HG03460 (cell line): Measurements from ENCODE around the gene SHTN1.

Experiments
- ATAC-seq: cut with Tn5 transposase; IDR thresholded peaks from one replicate; pipeline ENCODE4 v1.9.1; 2021; ENCODE audit not compliant: unreplicated experiment

SHTN1 gene

DNA sequence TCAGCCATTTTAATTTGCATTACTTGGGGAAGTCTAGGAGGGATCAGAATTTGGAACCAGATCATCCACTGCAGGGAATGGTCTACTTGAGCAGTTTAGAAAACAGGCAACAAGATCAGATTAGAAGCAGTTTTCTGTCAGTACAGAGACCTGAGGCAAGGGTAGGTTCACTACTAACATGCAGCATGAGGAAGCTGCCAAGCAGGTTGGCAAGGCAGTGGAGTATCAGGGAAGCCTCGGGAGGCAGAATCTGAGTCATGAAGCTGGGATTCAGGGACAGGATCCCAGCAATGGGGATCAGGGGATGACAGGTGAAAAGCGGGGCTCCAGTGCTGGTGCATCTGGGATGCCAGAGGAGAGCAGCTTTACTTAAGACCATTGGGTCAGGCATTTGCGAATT is 127.6 kb downstream of the SHTN1 start:
- no peak for ATAC-seq

DNA sequence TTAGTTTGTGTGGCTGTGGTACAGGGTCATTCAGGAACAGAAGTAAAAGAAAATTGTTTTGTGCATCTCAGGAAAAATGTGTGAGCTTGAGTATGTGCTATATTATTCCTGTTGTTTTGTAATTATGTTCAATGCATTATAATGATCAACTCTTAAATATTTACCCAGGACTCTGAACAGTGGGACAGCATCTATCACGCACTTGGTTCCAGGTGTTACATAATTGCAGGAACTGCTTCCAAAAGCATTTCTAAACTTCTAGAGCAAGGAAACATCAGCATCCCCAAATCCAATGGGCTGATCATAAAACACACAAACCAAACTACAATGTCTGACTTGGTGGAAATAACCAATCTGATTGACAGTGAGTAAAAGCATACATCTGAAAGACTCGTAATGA is 129.1 kb downstream of the SHTN1 start:
- ATAC-seq, result no peak

DNA sequence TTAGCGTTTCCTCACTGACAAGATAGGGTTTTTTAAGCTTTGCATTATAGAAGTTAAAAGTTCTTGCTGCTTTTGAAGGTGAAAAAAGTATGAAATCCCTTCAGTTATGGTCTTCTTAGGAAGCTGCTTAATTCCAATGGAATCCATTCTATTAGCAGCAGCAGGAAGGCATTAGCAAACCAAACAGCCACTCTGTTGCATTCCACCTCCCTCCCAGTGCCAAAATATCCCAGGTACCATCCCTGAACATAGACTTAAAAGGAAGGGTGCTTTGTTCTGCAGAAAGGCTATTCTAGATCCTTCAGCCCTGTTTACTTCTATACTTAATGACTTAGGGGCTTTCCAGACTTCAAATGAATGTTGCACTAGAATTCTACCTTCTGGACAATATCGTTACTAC is 131.9 kb downstream of the SHTN1 start:
- no peak for ATAC-seq

DNA sequence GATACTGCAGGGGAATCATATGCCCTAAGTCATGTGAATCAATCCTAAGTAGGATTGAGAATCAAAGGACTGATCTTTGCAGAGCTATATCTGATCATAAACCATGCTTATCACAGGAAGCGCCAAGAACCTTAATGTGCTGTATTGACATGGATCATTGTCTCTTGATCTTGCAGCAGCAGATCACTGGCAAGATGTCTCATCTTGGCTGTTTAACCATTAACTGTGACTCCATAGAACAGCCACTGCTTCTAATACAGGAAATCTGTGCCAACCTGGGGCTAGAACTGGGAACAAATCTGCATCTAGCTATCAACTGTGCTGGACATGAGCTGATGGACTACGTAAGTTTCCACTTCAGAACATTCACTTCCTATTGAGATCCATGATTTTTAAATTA is 134.0 kb downstream of the SHTN1 start:
- no peak for ATAC-seq

DNA sequence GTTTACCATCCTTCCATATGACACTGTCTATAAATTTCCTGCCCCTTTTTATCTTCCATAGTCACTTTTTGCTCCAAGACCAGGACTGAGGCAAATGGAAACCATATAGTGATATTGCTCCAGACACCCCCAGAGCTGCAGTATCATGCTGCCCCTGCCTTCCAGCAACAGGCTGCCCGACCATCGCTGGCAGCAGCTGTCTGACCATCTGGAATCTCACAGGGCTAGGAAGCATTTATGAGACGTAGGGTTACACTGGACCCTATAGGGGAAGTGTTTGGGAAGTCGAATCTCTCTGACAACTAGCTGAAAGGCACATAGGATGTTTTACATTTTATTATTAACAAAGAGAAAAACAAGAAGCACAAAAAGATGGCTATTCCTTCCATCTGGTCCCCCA is 136.3 kb downstream of the SHTN1 start:
- ATAC-seq, result no peak

DNA sequence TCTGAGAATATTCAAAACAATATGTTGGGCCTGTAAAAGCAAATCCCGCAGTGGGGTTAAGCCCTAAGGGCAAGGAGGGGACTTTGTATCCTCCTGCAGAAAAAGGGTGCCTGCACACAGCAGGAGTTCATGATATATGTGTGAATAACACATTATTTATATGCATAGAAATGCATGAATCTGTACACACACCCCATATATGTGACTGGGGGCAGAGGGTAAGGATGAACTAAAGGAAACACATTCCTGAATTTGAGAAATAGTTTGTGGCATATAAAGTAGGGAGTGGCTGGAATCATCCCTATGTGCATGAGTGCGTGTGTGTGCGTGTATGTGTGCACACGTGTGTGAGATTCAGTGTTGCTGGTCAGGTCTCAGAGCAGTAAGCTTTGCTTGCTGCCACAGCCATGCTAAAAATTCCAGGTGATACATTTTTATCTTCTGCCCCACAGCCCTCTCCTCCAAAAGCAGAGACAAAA is 136.8 kb downstream of the SHTN1 start:
- no peak for ATAC-seq

DNA sequence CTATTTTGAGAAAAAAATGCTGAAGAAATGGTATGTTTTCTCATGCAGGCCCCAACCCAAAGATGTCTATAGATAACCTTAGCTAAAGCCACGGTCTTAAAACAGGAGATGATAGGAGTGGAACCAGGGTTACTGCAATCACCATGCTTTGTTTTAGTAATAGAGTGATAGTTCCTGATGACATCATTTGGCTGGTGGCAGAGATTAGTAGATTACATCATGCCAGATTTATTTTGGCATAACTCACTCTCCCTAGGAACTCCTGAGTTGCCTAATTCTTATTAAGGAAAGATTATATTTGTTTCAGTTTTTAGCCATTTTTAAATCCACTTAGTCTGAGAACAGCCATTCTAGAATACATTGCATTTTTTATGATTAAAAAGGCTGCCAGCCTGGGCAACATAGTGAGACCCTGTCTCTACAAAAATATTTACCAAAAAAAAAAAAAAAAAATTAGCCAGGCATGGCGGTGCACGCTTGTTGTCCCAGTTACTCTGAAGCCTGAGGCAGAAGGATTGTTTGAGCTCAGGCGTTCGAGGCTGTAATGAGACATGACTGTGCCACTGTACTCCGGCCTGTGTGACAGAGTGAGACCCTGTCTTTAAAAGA is 137.9 kb downstream of the SHTN1 start:
- no peak for ATAC-seq

DNA sequence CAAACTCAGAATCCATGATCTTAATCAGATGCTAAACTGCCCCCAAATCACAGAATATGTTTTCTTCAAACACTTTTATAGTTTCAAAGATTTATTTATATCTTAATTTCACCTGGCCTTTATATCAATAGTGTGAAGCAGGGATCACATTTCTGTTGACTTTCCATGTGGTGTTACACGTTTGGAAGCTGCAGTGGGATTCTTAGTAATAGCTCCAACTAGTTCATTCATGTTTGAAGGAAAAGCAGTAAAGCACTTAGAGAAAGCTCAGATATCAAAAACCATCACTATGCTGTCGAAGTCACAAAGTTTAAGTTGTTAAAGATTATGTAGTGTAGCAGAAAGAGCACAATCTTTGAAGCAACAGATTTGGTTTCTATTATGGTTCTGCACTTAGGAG is 138.9 kb downstream of the SHTN1 start:
- no peak for ATAC-seq

DNA sequence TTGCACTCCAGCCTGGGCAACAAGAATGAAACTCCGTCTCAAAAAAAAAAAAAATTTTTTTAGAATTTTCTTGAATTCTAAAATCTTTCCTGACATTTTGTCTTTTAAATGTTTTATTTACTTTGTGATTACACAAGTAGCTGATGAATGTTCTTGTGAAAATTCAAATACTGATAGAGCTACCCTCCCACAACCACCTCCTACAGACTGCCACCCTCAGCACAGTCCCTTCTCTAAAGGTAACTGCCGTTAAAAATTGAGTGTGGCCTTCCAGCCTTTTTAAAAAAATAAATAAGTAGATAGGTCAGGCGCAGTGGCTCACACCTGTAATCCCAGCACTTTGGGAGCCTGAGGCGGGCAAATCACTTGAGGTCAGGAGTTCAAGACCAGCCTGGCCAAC is 140.6 kb downstream of the SHTN1 start:
- ATAC-seq, result no peak

DNA sequence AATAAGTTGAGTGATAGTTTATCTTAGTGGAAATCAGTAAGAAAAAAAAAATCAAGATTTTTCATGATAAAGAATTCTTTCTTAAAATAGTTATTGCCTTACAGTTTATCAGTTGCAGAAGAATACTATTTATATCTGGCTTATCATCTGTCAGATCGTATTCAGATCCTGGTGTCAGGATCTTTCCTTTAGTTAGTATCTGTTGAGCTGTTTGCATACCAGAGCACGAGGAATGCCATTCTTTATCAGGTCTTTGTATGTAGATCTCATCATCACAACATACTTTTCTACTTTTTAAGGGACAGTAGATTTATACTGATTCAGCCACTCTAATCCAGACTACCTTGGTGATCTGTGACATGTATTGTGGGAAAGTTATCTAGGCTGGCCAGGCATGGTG is 143.2 kb downstream of the SHTN1 start:
- ATAC-seq, result no peak

DNA sequence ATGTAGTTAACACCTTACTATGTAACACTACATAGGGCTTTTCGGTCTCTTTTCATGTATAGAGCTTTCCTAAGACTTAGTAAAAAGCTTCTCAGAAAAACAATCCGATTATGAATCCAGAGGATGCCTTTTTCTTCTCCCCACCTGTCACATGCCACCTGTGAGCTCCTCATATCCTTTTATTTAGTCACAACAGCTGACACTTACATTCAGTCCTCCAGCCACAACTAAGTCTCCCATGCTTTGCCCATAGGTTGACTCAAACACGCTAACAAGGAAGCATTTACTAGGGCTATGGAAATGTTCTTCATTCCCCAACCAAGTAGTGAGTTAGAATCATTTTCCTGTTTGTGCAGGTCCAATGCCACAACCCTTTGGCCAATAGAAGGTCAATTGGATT is 147.8 kb downstream of the SHTN1 start:
- no peak for ATAC-seq

DNA sequence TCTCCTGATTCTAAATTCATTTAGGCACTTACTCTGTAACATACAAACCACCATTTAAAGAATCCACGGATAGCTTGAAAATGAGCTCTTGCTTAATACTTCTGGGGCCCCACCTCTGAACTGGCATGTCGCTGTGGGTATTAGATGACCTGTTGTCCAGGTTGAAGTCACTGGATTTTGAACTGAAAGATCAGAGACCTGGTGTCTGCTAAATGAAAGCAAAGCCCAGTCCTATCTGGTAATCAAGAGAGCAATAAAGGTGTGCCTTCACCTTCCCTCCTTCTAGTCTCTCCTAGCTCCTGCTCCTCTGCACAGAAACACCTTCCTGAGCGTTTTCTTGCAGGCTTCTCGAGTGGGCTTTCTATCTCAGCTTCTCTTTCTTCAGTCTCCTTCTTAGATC is 151.3 kb downstream of the SHTN1 start:
- no peak for ATAC-seq

DNA sequence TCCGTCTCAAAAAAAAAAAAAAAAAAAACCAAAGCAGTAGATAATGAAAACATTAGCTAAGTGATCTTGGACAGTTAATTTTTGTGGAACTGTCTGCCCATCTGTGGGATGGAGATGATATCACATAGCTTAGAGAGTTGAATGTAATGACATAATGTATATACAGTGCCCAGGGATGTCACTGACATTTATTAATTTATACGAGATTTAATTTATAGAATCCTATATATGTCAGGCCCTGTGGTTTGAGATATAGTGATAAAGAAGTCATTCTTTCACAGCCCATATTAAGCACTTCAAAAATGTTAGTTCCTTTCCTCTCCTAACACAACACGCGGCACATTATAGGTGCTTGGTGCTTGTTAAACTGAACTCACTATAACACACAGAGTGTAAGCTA is 151.7 kb downstream of the SHTN1 start:
- no peak for ATAC-seq

DNA sequence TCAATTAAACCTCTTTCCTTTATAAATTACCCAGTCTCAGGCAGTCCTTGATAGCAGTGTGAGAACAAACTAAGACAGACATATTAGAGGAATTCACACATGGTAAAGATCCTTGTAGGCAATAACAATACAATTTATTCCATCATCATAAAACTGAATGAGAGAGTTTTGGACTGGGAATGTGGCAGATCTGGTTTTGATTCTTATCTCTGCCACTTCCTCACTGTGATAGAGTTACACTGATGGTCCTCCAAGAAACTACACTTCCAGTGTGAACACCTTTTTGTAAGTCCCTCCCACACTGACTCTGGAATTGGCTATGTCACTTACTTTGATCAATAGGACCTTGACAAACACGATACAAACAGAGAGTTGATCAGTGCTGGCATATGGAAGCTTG is 152.7 kb downstream of the SHTN1 start:
- no peak for ATAC-seq

DNA sequence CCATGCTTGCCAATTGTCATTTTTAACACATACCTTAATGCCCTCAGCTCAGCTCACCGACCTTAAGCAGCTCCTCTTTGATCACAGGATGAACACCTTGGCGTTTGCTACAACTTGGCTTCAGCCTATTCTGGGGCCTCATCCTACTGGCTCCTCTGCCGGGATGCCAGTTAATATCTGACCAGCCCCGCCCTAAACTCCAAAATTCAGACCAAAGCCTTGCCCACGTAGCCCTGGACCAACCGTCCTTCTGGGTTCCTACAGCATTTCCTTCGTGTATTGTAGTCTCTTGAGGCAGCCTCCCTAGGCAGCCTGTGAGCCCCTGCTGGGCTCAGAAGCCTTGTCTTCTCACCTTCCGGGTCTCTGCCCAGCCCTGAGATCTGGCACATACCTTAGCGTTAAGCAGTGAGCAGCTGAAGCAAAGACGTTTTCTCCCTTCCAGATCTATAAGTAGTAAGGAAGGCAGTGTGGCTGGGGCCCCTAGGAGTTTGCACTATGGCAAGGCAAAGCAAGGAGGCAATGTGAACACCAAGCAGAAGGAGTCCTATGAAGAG is 154.9 kb downstream of the SHTN1 start:
- ATAC-seq, result no peak

DNA sequence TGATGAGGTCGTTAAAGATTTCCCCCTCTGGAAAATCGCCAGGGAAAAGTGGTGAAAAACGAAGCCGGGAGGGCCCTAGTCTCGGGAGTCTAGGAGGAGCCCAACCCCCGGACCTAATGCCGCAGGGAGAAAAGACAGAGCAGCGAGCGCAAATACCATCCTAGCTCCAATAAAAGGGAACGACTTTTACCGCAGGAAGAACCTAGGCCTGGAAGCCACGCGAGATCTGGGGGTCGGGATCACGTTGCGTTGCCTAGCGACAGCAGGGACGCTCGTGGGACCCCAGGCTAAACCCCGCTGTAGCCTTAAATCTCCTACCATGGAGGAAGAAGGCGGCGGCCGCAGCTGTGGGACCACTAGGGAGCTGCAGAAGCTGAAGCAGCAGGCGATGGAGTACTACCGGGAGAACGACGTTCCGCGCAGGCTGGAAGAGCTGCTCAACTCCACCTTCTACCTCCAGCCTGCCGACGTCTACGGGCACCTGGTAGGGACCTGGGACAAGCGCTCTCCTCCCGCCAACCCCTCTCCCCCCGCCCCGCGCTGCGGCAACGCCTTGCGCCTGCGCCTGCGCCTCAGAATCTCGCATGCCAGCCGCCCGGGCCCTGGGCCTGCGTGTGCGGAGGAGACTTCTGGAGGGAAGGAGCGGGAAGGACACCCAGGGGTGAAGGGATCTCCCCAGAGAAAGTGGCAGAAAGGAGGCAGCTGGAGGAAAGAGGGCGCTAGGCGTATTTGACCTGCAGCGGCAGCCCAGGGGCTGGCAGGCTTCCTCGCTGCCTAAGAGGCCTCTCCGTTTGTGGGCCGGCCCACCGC is 155.5 kb downstream of the SHTN1 start, which contains the start of gene ENO4:
Gene ENO4 (plus strand): TSS at position 252 of the 810 bp plus-strand sequence. CDS start 68 bp downstream, at position 320.
- peak; percentile 56 for ATAC-seq

DNA sequence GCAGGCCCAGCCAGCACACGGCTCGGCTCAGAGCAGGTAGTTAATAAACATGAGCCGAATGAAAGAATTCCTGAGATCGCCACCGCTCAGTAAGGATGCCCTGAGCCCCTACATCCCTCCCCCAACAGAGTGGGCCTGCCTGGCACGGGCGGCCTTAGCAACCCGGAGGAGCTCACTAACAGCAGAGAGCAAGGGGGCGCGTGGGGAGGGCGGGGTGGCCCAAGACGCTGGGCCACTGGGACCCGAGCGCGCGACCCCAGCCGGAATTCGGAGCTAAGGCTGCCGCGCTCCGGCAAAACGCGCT is 156.1 kb downstream of the SHTN1 start:
- ATAC-seq, result no peak

DNA sequence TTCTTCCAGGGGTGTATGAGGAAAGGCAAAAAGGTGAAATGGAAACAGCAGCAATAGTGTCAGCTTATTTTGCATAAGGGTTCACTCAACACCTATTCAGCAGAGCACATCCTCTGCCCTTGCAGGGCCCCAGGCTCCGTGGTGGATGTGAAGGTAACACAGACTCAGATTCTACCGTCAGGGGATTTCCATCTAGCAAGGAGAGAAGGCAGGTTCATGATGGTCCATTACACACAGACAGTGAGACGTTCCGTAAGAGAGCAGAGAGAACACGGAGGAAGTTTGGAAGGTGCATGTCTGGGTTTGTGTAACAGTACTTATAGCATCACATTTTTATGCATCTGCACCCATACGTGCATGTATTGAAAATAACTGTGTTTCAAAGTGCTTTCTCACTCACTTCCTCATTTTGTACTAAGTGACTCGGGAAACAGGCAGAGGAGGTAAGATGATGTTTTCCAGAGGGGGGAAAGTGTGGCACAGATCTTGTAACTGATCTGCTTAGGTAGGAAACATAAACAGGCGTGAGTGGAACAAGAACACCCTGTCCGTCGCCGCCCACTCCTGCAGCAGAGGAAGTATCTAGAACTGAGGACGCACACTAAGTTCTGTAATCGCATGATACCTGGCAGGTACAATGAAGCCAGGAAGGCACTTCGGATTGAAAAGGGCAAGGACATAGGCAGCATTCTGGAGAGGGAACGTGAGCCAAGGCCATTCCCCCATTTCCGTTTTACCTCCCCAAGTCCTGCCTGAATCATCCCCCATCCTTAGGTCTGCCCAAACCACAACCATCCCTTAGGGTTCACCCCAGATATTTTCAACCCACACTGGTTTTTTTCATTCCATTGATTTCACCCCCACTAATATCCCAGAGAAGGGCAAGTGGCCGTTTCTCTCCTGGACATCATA is 156.7 kb downstream of the SHTN1 start:
- peak; percentile 70 for ATAC-seq

DNA sequence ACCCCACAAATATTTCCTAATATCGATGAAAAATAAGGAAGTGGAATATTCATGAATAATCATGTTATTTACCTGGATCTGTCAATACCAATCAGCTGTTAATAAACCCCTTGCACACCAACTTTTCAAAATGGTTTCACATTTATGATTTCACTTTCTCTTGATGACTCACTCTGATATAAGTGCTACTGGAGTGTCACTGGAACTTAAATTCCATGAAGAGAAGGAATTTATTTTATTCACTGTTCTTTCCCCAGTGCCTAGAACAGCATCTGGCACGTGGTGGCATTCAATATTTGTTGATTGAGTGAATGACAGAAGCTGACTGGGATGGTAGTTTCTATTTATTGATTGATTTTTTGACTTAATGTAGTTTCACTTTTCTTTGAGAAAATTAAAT is 159.2 kb downstream of the SHTN1 start:
- ATAC-seq, result no peak

DNA sequence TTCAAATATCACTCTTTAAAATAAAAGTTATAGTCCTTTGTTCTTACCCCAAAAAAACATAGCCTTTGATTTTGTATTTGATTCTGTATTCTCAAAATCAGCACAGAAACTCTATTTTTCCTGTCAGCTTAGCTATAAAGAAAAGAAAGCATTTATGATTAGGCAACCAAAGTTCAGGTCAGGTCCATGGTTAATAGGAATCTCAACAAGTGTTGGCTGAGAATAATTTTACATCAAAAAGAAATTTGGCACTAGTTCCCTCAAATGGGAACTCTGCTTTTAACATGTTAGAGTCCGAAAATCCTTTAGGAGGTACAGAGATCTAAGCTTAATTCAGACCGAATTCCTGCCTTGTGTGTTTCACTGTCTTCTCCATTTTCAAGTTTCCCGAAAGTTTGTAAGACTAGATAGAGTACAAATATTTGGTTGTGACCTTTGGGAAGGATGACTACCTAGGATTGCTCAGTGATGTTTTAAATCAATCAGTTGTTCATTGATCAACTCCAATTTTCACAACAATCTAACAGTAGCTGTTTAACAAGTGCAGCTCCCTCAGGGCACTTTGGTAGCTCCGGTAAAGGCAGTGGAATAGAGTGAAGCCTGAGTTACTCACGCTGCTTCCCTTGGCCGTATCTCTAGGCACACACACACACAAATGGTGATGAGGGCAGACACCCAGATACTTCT is 164.5 kb downstream of the SHTN1 start:
- no peak for ATAC-seq
